ENCODE results near the gene IL17C.

Gene IL17C

DNA sequence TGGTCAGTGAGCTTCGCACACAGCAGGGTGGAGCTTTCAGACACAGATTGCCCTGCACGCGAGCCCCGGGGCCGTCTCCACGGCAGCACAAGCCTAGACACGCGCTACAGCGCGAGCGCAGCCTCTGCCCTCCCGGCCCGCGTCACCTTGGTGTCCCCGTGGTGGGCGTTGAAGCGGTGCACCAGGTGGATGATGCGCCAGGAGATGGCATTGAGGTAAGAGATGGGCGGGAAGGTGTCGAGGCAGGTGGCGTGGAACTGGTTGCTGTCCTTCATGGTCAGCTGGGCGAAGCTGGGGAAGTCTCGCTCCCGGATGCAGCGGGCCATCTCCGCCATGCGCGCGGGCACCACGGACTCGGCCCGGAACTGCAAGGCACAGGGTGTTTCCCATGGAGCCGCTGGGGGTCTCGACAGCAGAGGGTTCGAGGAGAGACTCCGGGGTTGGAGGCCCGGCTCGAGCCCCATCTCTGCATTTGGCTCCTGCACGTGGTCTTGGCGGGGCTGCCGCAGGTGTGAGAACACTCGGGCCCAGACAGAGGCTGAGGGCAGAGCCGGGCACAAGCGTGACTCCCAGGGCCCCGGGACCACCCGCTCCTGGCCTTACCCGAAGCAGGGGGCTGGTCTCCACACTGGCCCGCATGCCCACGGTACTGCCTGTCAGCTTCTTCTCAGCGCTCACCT is 16.8 kb downstream of the IL17C start:
- DNase-seq (ENCODE audit: low read depth): no peak
- TF ChIP-seq, protein P1, sequence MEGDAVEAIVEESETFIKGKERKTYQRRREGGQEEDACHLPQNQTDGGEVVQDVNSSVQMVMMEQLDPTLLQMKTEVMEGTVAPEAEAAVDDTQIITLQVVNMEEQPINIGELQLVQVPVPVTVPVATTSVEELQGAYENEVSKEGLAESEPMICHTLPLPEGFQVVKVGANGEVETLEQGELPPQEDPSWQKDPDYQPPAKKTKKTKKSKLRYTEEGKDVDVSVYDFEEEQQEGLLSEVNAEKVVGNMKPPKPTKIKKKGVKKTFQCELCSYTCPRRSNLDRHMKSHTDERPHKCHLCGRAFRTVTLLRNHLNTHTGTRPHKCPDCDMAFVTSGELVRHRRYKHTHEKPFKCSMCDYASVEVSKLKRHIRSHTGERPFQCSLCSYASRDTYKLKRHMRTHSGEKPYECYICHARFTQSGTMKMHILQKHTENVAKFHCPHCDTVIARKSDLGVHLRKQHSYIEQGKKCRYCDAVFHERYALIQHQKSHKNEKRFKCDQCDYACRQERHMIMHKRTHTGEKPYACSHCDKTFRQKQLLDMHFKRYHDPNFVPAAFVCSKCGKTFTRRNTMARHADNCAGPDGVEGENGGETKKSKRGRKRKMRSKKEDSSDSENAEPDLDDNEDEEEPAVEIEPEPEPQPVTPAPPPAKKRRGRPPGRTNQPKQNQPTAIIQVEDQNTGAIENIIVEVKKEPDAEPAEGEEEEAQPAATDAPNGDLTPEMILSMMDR (conservative IDR thresholded peaks at IDR 0.05; ENCODE audit: low read depth, low read length): no peak
- H3K4me3 ChIP-seq (ENCODE audit: low read length): no peak overlapping the region

DNA sequence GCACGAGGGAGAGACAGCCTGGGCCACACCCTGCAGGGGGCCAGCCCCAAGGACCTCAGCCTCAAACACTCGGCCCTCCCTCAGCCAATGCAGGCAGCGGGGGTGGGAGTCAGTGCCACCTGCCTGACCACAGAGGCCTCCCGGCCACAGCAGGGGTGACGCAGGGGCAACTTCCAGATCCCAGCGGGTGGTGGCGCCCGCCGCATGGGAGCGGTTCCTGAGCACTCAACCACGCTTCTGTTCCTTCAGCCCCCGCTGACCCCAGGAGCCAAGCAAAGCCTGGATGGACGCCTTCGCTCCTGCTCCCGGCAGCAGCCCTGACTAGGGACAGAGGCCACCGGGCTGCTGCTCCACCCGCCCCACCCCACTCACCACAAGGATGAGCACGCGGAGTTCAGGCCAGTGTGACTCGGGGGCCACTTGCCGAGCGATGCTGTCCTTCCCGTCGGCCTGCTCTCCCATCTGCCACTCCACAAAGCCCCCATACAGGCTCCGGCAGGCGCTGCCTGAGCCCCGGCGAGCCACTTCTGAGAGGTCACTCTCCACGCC is 17.4 kb downstream of the IL17C start:
- DNase-seq (ENCODE audit: low read depth): no peak
- H3K4me3 ChIP-seq (ENCODE audit: low read length): no peak overlapping the region
- TF ChIP-seq, protein P1 (conservative IDR thresholded peaks at IDR 0.05; ENCODE audit: low read depth, low read length): no peak

DNA sequence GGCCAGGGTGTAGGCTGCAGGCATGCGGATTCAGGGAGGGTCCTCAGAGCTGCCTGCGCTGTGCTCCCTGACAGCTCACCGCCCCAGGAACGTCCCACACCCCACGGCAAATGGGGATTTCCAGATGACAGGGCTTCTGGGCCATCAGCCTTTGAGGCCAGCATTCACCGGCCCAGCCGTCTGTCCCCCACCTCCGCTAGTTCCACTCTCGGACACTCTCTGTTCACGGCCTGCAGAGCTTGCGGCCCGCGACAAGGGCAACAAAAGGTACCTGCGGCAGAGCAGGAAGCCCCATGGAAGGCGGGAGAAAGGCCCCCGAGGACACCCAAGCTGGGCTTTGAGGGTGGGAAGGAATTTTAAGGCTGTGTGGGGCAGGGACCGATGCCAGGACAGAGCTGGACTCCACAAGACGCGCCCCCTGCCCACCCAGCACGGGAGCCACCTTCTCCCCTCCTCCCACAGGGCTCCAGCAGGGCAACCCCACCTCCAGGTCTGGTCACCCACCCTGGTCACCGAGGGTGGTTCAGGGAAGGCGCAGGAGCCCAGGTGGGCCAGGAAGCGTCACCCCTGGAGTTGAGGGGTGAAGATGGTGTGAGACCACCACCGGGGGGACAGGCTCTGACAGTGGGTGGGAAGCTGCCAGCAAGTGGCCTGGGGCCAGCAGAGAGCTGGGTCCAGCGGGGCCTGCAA is 18.1 kb downstream of the IL17C start:
- no peak for DNase-seq (ENCODE audit: low read depth)
- no peak overlapping the region for H3K4me3 ChIP-seq (ENCODE audit: low read length)
- TF ChIP-seq, protein P1 (conservative IDR thresholded peaks at IDR 0.05; ENCODE audit: low read depth, low read length): no peak

DNA sequence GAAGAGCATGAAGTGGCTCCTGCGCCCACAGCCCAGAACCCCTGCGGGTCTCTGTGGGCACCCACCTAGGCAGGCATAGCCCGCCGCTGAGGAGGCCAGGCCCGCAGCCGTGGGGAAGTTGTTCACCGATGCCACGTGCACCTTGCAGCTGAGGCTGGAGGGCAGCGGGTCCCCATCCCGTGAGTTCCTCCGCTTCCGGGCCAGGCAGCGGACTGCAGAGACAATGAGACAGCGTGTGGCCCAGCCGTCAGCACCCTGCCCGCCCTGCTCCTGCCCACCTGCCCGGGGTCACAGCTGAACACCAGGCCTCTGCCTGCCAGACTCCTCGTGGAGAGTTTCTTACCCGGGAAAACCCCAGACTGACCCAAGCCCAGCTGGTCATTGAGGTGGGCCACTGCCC is 19.0 kb downstream of the IL17C start:
- TF ChIP-seq, protein P1 (conservative IDR thresholded peaks at IDR 0.05; ENCODE audit: low read depth, low read length): no peak
- no peak overlapping the region for H3K4me3 ChIP-seq (ENCODE audit: low read length)
- no peak for DNase-seq (ENCODE audit: low read depth)

- H3K4me3 ChIP-seq (ENCODE audit: low read length): no peak overlapping the region
- DNase-seq (ENCODE audit: low read depth): no peak
- TF ChIP-seq, protein P1 (conservative IDR thresholded peaks at IDR 0.05; ENCODE audit: low read depth, low read length): no peak
These were observed 20.3 kb downstream of the IL17C start for GRCh38 chr16:88658714-88659113.

DNA sequence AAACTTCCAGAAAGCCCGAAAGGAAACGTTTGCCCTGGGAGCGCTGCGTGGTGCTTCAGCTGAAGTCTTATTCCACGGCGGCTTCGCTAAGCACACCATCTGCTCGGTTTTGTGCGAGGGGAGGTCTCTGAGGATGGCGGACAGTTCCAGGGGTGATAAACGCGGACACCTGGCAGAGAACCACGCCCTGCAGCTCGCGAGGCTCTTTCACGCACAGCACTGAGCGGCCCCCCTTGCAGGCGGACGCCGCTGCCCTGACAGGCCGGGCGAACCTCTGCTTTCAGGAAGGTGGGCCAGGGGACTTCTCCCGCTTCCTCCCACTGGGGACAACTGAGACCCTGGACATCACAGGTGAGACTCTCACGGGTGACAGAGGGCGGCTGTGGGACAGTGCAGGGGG is 20.8 kb downstream of the IL17C start:
- TF ChIP-seq, protein P1 (conservative IDR thresholded peaks at IDR 0.05; ENCODE audit: low read depth, low read length): no peak
- DNase-seq (ENCODE audit: low read depth): no peak
- H3K4me3 ChIP-seq (ENCODE audit: low read length): no peak overlapping the region

DNA sequence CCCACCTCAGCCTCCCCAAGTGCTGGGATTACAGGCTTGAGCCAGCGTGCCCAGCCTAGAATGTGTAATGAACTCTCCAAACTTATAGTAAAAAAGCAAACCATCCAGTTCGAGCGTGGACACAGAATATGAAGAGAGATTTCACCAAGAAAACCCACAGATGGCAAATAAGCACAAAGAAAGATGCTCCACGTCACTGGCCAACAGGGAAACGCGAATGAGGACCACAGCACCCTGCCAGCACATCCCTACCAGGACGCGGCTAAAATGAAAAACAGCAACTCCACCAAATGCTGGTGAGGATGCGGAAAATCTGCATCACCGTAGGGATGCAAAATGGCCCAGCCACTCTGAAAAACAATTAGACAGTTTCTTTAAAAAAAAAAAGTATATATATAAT is 23.1 kb downstream of the IL17C start:
- DNase-seq (ENCODE audit: low read depth): no peak
- H3K4me3 ChIP-seq (ENCODE audit: low read length): peak overlapping the region; percentile 87
- TF ChIP-seq, protein P1 (conservative IDR thresholded peaks at IDR 0.05; ENCODE audit: low read depth, low read length): no peak

All from retinal pigment epithelial cell (primary cell).